ENCODE results near the gene FARP1.

- TF ChIP-seq POLR2A (IDR thresholded peaks at IDR 0.05) (no peak), CTCF (IDR thresholded peaks at IDR 0.05) (no peak)
Observed at GRCh38 chr13:98198683-98199082, 55.8 kb downstream of the FARP1 start.
